A549 (cell line): ENCODE results near the gene CHMP1B. TPM values are rescaled to one million over a fixed set of nuclear protein-coding genes. Genes with fewer than 3 reads are reported as not detected.

Experiments
- ATAC-seq, 2 experiments: fragments of 200-7000 bp in 1 of 2; fragments of >200 bp in 1 of 2; cut with Nextera tagmentation in 1 of 2; cut with Tn5 transposase in 1 of 2; 3 replicates each; pipeline versions ENCODE4 v1.8.0 to v1.9.1; 2018 to 2020; ENCODE audit warnings: mild to moderate bottlenecking in 1 of 2, moderate library complexity in 1 of 2
- CTCF ChIA-PET: fragments of 300-600 bp; sonication (Branson Sonifier 250); formaldehyde crosslinking; extraction: SDS; loops from one replicate; lab custom pipeline; 2021; ENCODE audit warnings: antibody characterized with exemption, inconsistent platforms; lab: Yijun Ruan, JAX
- POLR2A ChIA-PET: fragments of 350-600 bp; formaldehyde crosslinking; extraction: SDS; loops from one replicate; lab custom pipeline; 2021; ENCODE audit warnings: antibody characterized with exemption, inconsistent platforms; lab: Yijun Ruan, JAX
- DNase-seq, 2 experiments: peaks; one replicate each; pipeline versions ENCODE4 v3.0.0 to v3.0.0-alpha.2; 2011 to 2016; ENCODE audit warnings: low read depth in 1 of 2, low spot score in 1 of 2
- FAIRE-seq: peaks from 2 replicates; lab custom pipeline; 2011; peaks lifted over from hg19 to GRCh38; lab: Jason Lieb, UNC
- H3K27ac ChIP-seq, 2 experiments: fragments of >200 bp; sonication (Bioruptor Twin); formaldehyde crosslinking; 3 replicates each; pipeline ENCODE4 v1.5.1; 2016 to 2017
- H3K4me1 ChIP-seq: fragments of >200 bp; sonication (Bioruptor Twin); formaldehyde crosslinking; 3 replicates; pipeline ENCODE4 v1.6.1; 2016
- H3K4me2 ChIP-seq: fragments of >200 bp; sonication (Bioruptor Twin); formaldehyde crosslinking; 3 replicates; pipeline ENCODE4 v1.6.1; 2016
- H3K4me3 ChIP-seq: fragments of >200 bp; sonication (Bioruptor Twin); formaldehyde crosslinking; 3 replicates; pipeline ENCODE4 v1.5.1; 2016
- H3K9me3 ChIP-seq: fragments of >200 bp; sonication (Bioruptor Twin); formaldehyde crosslinking; 3 replicates; pipeline ENCODE4 v1.6.1; 2016
- EHMT2 ChIP-seq: fragments of 200-600 bp; sonication (generic); IDR thresholded peaks from 2 replicates; pipeline ENCODE4 v1.6.1; 2016; ENCODE audit warnings: antibody characterized with exemption, low read depth, mild to moderate bottlenecking, moderate library complexity
- FOSL2 ChIP-seq, 2 experiments: fragments of 450-650 bp in 1 of 2; fragments of >200 bp in 1 of 2; sonication (Bioruptor Twin) in 1 of 2; formaldehyde crosslinking; IDR thresholded peaks; 2 replicates each; pipeline versions ENCODE4 v1.5.0 to v1.6.1; 2016 to 2020; ENCODE audit warnings: mild to moderate bottlenecking in 1 of 2, moderate library complexity in 1 of 2
- GATA3 ChIP-seq: IDR thresholded peaks from 2 replicates; pipeline ENCODE4 v1.6.1; 2012; ENCODE audit warnings: borderline replicate concordance
- HDAC2 ChIP-seq: fragments of 200-600 bp; sonication (generic); IDR thresholded peaks from 2 replicates; pipeline ENCODE4 v1.6.1; 2016
- HES2 ChIP-seq: fragments of >200 bp; sonication (Bioruptor Twin); formaldehyde crosslinking; IDR thresholded peaks from 2 replicates; pipeline ENCODE4 v1.6.1; 2016
- HEYL ChIP-seq: fragments of 250-450 bp; sonication (Bioruptor Pico); IDR thresholded peaks from 2 replicates; pipeline ENCODE4 v1.8.0; 2021; ENCODE audit warnings: mild to moderate bottlenecking, moderate library complexity
- HOXA7 ChIP-seq: fragments of 250-450 bp; sonication (Bioruptor Pico); IDR thresholded peaks from 2 replicates; pipeline ENCODE4 v1.5.0; 2020; ENCODE audit warnings: mild to moderate bottlenecking, moderate library complexity
- HOXB5 ChIP-seq: fragments of 250-450 bp; sonication (Bioruptor Pico); IDR thresholded peaks from 2 replicates; pipeline ENCODE4 v1.5.0; 2020; ENCODE audit warnings: mild to moderate bottlenecking, moderate library complexity
- JUN ChIP-seq, 2 experiments: fragments of >200 bp; sonication (Bioruptor Twin); formaldehyde crosslinking; IDR thresholded peaks; 2 replicates in 1 of 2; 3 replicates in 1 of 2; pipeline ENCODE4 v1.6.1; 2016 to 2017
- JUNB ChIP-seq: fragments of >200 bp; sonication (Bioruptor Twin); formaldehyde crosslinking; IDR thresholded peaks from 2 replicates; pipeline ENCODE4 v1.6.1; 2016
- NFE2L2 ChIP-seq: fragments of 150-350 bp; conservative IDR thresholded peaks from 2 replicates; pipeline ENCODE4 v1.6.1; 2014; ENCODE audit warnings: low read length
- NR3C1 ChIP-seq: fragments of >200 bp; sonication (Bioruptor Twin); formaldehyde crosslinking; IDR thresholded peaks from 3 replicates; pipeline ENCODE4 v1.6.1; 2017
- PHF8 ChIP-seq: fragments of 200-600 bp; sonication (generic); IDR thresholded peaks from 2 replicates; pipeline ENCODE4 v1.6.1; 2016; ENCODE audit warnings: low read depth, mild to moderate bottlenecking, antibody characterized with exemption, moderate library complexity, borderline replicate concordance
- POLR2AphosphoS2 ChIP-seq: conservative IDR thresholded peaks from 2 replicates; pipeline ENCODE4 v1.6.1; 2012; ENCODE audit warnings: low read length, improper control_type of control experiment, inconsistent platforms
- RAD21 ChIP-seq, 2 experiments: fragments of >200 bp in 1 of 2; sonication (Bioruptor Twin) in 1 of 2; formaldehyde crosslinking in 1 of 2; IDR thresholded peaks in 1 of 2; conservative IDR thresholded peaks in 1 of 2; 2 replicates in 1 of 2; 3 replicates in 1 of 2; pipeline ENCODE4 v1.6.1; 2012 to 2018; ENCODE audit warnings: inconsistent platforms in 1 of 2
- RCOR1 ChIP-seq: fragments of 150-350 bp; IDR thresholded peaks from 2 replicates; pipeline ENCODE4 v1.6.1; 2014; ENCODE audit warnings: antibody characterized with exemption, low read length, low read depth
- TP53 ChIP-seq: fragments of 250-450 bp; sonication (Bioruptor Pico); IDR thresholded peaks from 2 replicates; pipeline ENCODE4 v1.5.0; 2021; ENCODE audit warnings: mild to moderate bottlenecking, moderate library complexity
- ZFP36 ChIP-seq: fragments of 450-650 bp; IDR thresholded peaks from 2 replicates; pipeline ENCODE4 v1.6.1; 2014; ENCODE audit warnings: borderline replicate concordance; ENCODE audit not compliant: partially characterized antibody
- ZSCAN20 ChIP-seq: fragments of 250-450 bp; sonication (Bioruptor Pico); IDR thresholded peaks from 2 replicates; pipeline ENCODE4 v1.8.0; 2022; ENCODE audit warnings: mild to moderate bottlenecking, moderate library complexity
- WGBS: methylation state at CpG from one replicate; pipeline ENCODE4 v1.1.6; 2017; ENCODE audit errors: missing lambda C conversion rate; 5-methylcytosine and 5-hydroxymethylcytosine counted together
- polyA plus RNA-seq, 4 experiments: library from polyadenylated mRNA; depleted of rRNA in 3 of 4; stranded (reverse); fragments of >200 nt; fragmentation: RNase III in 1 of 4; extraction: RNeasy Plus Mini Kit Qiagen cat#74134 plus additional on column Dnase treatment in 1 of 4; gene quantifications; 2 replicates in 3 of 4; 3 replicates in 1 of 4; pipeline ENCODE4 v1.2.3, GENCODE V29; 2011 to 2017
- TF ChIP-seq, protein P1 (sequence below): IDR thresholded peaks from 2 replicates; pipeline ENCODE4 v1.6.1; 2012; ENCODE audit warnings: low read depth, borderline replicate concordance

Gene CHMP1B
- polyA plus RNA-seq, 2 of the 4 experiments (the other 2 are of a cell fraction), result 44.9 to 60.8 TPM

- ChIA-PET CTCF (interaction anchor here (0.9 to 1.6 kb wide), 4 partner anchors 108 to 155 kb away, joined by 3 to 4 read pairs (median 3); no protein-coding TSS in a partner anchor), POLR2A (interaction anchor here (0.6 kb wide), 1 partner anchor 9 kb away, joined by 3 read pairs; no protein-coding TSS in a partner anchor)
- Histone ChIP-seq H3K9me3 (no peaks in the 10 kb centered on the region), H3K4me3 (no peak overlapping the region), H3K4me2 (peak overlapping the region; percentile 42), H3K27ac (peak overlapping the region; percentile 8 to 75; a peak in 4 of 6 replicates), H3K4me1 (peaks cover 18% of the 10 kb centered on the region)
- no peak for FAIRE-seq
- peak; percentile 50 to 77; a peak in 5 of 6 replicates for ATAC-seq
- WGBS, result 46% methylated on average over 8 of the region's 8 CpGs
- DNase-seq, result peak; percentile 6 to 8
- TF ChIP-seq JUN (IDR thresholded peaks at IDR 0.05), result 0 out of 5 replicates have a peak, but pooled peaks of 1 of the 2 experiments have one; percentile 22
- TF ChIP-seq GATA3, result peak; percentile 88
- TF ChIP-seq FOSL2 (IDR thresholded peaks at IDR 0.05), result no peak
- TF ChIP-seq FOSL2 (CRISPR knock-in tag; IDR thresholded peaks at IDR 0.05), result 0 out of 2 replicates have a peak, but pooled peaks have one; percentile 6
- no peak for TF ChIP-seq ZSCAN20 (CRISPR knock-in tag)
- no peak for TF ChIP-seq PHF8
- peak; percentile 62 for TF ChIP-seq JUNB
- TF ChIP-seq HDAC2, result no peak
- TF ChIP-seq TP53 (CRISPR knock-in tag), result no peak
These were observed 36.3 kb downstream of the CHMP1B start for GRCh38 chr18:11887328-11888128.

GRCh38 chr18:11888726-11889125 lies 37.5 kb downstream of the CHMP1B start:
- TF ChIP-seq RAD21 (conservative IDR thresholded peaks at IDR 0.05 in 1 of 2, IDR thresholded peaks at IDR 0.05 in 1 of 2) (no peak), NFE2L2 (no peak), POLR2AphosphoS2 (no peak)
- CTCF ChIA-PET, result interaction anchor here (0.9 to 1.8 kb wide), 5 partner anchors 10 to 156 kb away, joined by 3 to 5 read pairs (median 4); no protein-coding TSS in a partner anchor
- no peaks in the 10 kb centered on the region for H3K9me3 ChIP-seq
- 87% methylated on average over 2 of the region's 2 CpGs for whole genome bisulfite sequencing
- H3K4me2 ChIP-seq, result no peak overlapping the region
- POLR2A ChIA-PET, result no interaction called here
- FAIRE-seq (no peak), DNase-seq (no peak), ATAC-seq (no peak)
- H3K4me1 ChIP-seq, result peaks cover 18% of the 10 kb centered on the region
- H3K4me3 ChIP-seq, result no peak overlapping the region
- no peak overlapping the region for H3K27ac ChIP-seq

- H3K4me1 ChIP-seq, result peaks cover 18% of the 10 kb centered on the region
- ATAC-seq (no peak), FAIRE-seq (no peak), DNase-seq (no peak)
- H3K27ac ChIP-seq, result no peak overlapping the region
- no peak overlapping the region for H3K4me2 ChIP-seq
- no peak for TF ChIP-seq HOXB5 (CRISPR knock-in tag)
- TF ChIP-seq, protein P1, sequence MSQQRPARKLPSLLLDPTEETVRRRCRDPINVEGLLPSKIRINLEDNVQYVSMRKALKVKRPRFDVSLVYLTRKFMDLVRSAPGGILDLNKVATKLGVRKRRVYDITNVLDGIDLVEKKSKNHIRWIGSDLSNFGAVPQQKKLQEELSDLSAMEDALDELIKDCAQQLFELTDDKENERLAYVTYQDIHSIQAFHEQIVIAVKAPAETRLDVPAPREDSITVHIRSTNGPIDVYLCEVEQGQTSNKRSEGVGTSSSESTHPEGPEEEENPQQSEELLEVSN, result no peak
- TF ChIP-seq HES2, result no peak
- TF ChIP-seq EHMT2, result no peak
- TF ChIP-seq RCOR1, result no peak
- TF ChIP-seq HOXA7 (CRISPR knock-in tag), result no peak
- no peak for TF ChIP-seq HEYL
- no peak for TF ChIP-seq ZFP36
- no peak for TF ChIP-seq NR3C1
- H3K9me3 ChIP-seq, result no peaks in the 10 kb centered on the region
- H3K4me3 ChIP-seq, result no peak overlapping the region
- CTCF ChIA-PET, result interaction anchor here (1.5 to 1.8 kb wide), 4 partner anchors 11 to 156 kb away, joined by 3 to 5 read pairs (median 4); no protein-coding TSS in a partner anchor
- WGBS, result 99% methylated on average over 5 of the region's 5 CpGs
- POLR2A ChIA-PET, result no interaction called here
These were observed 38.1 kb downstream of the CHMP1B start for GRCh38 chr18:11889284-11889683.
